ENCODE results near the gene SGPL1.

SGPL1 gene

DNA sequence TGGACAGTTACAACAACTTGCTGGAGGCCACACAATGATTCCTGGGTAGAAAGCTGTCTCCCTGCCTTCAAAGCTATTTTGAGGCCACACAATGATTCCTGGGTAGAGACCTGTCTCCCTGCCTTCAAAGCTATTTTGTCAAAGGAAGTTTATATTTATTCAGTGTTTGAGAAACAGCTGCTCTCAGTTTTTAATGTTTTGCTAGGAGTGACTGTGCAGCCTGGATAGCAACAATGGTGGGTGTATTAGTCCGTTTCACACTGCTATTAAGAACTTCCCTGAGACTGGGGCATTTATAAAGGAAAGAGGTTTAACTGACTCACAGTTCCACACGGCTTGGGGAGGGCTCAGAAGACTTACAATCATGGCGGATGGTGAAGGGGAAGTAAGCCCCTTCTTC lies 3.9 kb upstream of the SGPL1 start:
- no peak for DNase-seq

DNA sequence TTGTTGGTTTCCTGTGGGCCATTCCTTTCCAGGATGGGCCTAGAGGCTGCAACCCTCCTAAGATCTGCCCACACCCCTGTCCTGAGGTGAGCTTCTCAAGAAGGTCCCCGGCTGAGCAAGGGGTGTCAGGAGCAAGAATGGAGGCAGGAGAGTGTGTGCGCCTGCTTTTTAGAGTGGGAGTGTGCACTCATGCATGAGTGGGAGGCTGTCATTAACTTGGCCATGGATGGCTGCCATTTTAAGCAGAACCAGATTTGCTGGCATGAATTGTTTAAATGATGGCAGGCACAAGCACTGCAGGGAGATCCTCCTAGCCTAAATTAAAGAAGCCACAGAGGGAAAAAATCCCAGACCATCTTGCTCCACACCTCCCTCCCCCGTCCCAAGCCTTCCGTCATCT lies 2.9 kb upstream of the SGPL1 start:
- no peak for DNase-seq

DNA sequence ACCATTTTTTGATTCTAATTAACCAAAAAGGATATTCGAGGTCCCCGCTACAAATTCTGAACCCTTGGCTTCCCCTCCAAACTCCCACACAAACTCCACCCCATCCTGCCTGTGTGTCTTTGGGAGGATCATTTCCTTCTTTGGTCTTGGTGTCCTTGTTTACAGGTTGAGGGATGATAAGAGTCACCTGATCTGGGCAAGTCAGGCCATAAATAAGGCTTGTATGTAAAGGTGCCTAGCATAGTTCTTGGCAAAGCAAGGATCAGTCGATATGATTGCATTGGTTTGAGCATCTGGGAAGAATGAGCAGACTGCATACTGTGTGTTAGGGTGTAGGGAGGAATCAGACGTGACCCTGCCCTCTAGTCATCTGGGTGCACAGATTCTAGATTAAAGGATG lies 1.6 kb upstream of the SGPL1 start:
- no peak for DNase-seq

DNA sequence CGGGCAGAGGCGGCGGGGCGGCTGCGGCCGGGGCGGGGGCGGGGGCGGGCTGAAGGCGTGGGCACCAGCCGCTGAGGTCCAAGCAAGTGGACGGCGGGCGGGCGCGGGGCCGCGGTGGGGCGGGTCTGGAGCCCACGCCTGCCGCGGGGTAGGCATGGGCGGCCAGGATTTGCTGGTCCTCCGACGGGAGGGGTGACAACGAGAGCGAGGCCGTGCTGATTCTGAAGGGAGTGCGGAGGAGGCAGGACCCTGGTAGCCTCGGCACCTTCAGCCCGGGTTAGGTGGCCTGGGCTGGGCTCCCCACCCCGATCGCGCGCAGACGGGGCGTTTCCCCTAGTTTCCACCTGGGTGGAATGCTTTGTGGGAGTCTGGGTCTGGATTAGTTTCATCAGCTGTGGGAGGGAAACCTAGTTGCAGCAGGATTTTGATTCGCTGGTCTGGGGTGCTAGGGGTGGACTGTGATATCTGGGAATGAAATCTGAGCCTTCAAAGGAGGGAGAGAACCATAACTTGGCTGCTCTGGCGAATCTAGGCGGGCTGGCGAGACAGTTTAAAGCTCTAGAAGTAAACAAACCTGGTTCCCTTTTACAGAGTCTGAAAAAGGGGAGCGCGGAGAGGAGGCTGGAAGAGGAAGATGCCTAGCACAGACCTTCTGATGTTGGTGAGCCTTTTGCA lies 609 bp downstream of the SGPL1 start:
- peak; percentile 48 for DNase-seq

DNA sequence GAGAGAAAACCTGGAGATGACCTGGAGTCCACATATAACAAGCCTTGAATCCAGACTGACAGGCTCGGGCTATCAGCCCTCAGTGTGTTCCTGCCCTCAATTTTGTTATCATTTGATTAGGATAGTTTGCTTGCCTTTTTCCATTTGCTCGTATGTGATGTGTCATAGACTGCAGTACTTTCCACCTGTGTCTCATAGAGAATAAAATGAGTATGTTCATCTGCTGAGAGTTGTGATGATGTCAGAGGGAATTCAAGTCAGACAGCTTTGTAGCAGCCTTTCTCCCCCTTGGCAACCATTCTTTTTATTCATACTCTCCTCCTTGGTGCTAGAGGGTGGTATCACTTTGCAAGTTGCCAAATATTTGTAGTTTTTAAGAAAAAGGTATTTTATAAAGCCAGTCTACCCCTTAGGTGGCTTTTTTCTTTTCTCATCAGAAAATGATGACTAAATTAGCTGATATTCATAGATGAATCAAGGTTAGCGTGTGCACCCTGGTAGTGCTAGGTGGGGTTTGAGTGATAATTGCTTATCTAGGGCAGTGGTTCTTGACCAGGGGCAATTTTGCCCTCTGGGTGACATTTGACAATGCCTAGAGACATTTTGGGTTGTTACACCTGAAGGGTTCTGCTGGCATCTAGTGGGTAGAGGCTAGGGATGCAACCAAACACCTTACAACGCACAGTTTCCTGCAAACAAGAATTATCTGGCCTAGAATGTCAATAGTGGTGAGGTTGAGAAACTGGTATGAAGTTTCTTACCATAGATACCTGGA lies 5.4 kb downstream of the SGPL1 start:
- no peak for DNase-seq

DNA sequence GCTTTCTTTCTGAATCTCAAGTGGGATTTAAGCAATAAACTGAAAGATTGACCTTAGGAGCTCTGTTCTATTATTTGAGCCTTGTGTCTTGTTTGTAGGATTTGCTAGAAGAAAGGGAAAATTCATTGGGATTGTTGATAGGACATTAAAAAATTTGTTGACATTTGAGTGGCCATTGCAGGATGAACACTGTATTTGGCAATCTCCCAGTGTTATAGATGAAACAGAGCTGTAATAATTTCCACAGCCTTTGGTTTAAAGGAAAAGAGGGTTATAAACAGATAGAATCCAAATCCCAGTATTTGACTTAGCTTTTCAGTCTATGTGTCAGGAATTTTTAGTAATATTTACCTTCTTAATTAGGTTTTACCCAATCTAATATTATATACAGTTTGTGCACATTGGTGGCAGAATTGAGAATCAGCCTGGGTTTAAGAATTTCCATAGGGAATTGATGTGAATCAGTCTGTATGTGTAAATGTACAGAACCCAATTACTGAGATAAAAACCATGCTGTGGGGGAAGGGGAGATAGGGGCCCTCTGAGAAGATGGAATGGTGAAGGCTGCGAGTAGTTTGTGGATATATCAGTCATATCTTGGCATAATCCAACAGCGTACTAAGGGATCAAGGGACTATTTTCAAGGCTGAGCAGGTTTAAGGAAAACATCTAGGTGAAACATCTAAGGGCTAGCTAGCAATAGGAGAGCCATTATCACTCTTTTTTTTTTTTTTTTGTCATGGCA lies 6.5 kb downstream of the SGPL1 start:
- DNase-seq: no peak

DNA sequence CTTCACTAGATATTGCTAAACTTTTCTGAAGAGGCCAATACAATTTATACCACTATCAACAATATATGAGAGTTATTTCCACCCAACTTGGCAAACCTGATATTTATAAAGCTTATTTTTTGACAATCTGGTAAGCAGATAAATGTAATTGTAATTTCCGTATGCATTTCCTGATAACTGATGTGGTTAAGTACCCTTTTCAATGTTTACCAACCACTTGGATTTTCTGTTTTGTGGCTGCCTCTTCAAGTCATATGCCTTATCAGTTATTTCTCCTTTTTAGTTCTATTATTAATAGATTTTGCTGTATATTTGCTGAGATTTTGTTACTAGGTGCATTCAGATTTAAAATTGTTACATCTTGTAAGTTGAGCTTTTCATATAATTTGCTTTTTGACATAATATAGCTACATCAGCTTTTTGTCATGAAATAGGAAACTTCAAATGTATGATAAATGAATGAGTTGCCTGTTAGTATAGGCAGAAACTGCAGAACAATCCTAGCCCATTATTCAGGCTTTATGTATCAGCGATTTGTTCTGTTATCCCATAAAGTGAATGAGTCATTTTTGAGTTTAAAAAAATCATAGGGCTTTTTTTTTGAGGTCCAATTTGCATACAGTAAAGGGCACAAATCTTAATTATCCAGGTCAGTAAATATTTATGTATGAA lies 11.5 kb downstream of the SGPL1 start:
- DNase-seq: no peak

DNA sequence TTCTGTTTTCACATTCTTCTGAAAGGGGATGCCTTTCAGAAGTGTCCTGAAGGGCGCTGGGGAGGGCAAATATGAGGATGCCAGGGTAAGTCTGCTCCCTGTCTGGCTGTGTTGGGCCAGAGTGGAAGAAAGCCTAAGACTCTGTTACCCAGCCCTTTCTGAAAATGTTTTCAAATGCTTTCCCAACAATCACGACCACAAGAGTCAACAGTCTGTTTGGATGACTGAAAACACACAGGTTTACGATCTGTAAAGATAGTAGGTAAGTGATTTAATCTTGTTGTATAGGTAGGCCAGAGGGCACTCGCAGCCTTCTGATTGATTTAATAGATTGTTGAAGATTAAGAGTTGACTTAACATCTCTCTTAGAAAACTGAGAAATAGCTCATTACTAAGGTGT lies 13.2 kb downstream of the SGPL1 start:
- no peak for DNase-seq

DNA sequence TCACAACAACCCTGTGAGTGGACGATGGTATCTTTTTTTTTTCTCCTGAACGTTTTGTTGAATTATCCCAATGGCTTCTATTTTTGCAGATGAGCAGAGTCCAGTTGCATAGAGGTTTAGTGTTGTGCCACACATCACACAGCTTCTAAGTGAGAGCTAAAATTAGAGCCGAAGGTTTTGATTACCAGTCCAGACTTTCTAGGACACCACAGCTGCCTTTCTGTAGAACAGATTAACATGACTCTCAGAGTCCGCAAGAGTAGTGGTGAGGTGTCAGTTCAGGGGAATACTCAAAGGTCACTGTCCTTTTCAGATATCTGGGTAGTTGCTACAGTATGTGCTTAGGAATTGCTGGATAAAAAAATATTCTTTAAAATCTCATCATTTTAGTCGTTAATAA lies 13.8 kb downstream of the SGPL1 start:
- DNase-seq: no peak

DNA sequence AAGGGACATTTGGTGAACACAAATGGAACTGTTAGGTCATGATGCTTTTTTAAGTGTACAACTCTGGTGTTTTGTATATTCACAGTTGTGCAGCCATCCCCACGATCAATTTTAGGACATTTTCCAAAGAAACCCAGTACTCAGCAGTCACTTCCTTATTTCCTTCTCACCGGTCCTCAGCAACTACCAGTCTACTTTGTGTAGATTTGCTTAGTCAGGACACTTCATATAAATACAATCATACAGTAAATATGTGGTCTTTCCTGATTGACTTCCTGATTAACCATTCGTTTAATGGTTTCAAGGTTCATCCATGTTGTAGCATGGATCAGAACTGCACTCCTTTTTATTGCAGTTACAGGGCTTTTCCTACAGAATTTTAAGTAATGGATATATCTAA lies 14.4 kb downstream of the SGPL1 start:
- no peak for DNase-seq

DNA sequence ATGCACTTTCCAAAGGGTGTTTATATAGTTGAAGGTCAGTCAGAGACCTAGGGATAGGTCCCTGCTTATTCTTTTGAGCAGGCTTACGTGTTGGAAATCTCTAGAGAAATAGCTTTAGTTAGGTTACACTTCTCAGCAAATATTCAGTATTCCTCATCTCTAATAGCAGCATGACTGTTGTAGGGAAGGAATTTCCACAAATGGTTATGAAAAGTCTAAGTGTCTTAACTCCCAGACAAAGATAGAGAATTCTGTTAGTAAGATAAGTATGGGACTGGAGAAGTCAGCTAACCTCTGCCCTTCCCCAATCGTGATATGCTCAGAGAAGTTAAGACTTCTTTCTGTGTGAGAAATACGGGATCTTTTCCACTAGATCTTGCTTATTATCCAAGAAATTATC lies 16.5 kb downstream of the SGPL1 start:
- no peak for DNase-seq

DNA sequence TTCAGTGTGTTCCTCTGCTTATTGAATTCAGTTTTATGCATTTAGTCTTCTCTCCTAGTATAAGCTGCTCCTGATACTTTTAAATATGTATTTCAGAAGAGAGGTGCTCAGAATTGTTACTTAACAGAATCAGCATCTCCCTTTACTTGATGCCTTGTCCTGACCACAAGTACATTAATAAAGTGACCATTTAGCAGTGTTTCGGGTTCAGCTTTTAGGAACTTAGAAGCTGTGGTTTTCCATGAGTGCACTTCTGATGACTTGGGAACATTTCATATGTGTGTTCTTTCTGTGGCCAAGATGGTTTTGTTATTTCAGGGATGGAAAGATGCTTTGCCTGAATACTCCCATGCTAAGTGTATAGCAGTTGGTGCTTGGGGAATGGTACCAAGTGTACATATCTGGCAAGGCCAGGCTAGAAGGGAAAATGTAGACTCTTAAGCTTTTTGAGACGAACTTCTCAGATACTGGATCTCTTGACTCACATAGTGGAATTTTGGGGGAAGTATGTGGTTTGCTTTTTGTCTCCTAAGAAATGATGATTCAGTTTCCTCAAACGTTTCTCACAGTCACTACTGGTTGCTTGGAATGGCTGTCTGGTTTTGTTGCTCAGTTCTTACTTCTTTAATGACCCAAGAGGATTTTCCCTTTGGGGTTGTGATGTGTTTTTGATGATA lies 17.2 kb downstream of the SGPL1 start:
- DNase-seq: no peak

DNA sequence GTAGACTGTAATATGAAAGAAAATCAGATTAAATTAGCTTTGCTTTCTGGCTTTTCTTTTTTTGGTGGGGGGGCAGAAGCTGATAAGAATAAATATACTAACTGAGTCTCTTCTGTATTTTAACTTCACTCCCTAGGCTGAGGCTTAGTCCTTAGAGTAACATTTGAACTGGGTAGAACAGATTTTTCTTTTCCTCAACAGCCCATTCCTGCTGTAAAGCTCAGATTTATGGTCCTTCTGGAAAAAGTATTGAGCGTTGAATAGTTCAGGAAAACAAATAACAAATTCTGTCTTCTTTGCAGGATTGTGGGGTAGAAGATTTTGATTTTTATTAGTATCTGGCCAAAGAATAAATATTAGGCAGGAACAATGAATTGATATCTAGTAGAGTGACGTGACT lies 17.9 kb downstream of the SGPL1 start:
- no peak for DNase-seq

DNA sequence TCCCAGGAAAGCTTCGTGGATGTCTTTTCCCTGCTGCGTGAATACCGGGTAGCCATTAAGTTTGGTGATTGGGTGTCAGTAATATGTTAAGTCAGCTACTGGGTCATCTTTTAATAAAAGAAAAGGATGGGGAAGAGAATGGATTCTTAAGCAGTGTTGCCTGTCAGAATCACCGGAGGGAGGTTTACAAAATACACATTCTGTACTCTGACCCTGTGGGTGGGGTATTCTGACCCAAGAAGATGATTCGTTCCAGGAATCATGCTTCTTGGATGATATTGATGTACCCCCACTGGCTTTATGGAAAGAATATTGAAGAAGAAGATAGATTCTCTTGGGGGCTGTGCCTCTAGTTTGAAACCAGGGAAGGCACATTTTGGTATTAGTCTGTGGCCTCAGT lies 18.3 kb downstream of the SGPL1 start:
- no peak for DNase-seq

DNA sequence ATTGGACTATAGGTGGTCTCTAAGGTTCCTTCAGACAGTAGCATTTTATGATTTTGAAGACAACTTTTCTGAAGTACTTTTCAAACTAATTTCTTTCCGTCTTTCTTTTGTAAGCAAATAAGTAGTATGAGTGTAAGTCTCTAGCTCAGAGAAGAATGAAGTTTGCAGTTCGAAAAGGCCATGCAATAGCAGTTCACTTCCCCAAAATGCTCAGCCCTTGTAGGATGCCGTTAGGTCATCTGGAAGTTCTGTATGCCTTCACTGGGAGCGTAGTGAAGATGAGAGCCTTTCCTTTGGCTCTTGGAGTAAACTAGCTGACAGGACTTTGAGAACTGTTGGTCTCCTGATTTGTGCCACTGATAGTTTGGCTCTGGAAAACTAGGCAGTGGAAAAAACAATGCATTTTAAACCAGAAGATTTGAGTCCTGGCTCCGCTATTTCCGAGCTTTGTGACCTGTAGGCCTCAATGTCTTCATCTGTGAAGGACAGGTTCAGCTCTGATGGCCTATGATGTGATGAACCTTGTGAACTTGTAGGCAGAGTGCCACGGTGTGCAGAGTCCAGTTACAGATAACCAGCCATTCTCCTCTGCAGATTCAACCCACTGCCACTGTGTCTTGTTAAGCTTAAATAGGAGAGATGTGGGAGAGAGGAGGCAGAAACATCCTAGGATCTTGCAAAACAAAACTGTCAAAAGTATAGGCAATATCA lies 18.8 kb downstream of the SGPL1 start:
- no peak for DNase-seq

DNA sequence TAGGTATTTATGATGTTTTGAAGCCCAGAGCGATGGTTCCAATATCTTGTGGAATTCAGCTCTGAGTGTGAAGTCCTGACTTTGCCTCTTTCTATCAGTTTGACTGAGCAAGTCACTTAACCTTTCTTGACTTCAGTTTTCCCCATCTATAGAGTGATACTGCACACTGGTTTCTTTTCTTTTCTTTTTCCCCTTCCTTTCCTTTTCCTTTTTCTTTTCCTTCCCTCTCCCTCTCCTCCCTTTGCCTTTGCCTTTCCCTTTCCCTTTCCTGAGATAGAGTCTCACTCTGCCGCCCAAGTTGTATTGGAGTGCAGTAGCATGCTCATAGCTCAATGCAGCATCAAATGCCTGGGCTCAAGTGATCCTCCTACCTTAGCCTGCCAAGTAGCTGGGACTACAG lies 20.6 kb downstream of the SGPL1 start:
- no peak for DNase-seq

DNA sequence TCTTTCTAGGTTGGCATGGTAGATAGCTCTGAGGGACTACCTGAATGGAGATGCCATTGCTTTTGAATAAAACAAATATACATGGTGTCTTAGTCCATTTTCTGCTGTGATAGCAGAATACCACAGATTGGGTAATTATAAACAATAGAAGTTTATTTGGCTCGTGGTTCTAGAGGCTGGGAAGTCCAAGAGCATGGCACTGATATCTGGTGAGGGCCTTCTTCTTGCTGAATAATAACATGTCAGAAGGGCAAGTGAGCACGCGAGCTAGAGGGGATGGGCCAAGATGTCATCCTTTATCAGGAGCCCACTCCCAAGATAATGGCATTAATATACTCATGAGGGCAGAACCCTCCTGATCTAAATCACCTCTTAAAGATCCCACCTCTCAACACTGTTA lies 21.9 kb downstream of the SGPL1 start:
- DNase-seq: no peak

DNA sequence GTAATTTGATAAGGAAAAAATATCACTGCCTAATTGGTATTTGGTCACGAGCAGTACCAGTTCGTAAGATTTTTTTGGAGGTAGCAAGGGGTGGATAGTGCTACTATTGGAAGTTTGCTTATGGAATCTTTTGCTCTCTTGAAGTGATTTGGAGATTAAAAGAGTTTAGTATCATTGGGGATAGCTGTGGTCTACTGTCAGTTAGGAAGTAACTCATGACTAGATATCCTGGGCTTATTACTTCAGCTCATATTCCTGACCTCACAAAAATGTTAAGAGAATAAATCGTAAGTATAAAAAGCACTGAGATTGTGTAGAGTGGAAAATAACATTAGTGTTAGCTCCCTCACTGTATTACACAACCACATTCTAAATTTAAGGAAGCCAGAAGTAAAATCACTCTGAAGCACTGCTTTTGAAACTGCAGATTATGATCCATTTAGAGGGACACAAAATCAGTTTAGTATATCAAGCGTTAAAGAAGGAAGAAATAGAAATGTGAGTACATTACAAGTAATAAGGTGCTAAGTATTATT lies 22.6 kb downstream of the SGPL1 start:
- no peak for DNase-seq

DNA sequence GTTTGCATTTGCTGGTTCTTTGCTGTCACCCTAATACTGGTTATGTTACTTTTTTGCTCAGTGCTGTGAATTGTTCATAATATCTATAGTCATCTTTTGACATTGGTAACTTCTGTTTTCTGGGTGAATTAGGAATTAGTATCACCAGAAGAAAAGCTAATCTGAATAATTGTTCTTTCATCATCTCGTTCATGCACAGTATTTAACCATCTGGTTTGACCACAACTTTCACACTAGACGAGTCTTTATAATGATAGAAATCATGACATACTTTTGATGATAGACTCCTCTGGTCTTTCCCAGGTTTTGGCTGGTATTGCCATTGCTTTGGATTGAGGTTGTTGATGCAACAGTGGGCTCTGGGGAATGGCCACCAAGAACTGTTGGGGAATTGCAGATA lies 25.1 kb downstream of the SGPL1 start:
- no peak for DNase-seq

DNA sequence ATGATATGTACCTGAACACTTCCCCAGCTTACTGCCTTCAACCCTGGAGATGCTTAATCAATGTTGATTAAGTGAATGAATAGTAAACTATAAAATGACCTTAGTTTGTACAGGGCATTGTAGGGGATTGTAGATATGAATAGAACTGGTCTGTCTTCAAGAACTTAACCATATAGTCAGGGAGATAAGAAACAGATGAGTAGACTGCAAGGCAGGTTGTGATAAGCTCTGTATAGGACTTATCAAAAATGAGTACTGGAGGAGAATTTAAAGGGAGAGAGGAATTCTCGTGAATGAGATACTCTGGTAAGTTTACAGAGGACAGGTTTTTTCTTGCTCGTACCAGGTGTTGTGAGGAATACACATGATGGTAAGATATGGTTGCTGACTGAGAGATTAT lies 27.6 kb downstream of the SGPL1 start:
- DNase-seq: no peak

DNA sequence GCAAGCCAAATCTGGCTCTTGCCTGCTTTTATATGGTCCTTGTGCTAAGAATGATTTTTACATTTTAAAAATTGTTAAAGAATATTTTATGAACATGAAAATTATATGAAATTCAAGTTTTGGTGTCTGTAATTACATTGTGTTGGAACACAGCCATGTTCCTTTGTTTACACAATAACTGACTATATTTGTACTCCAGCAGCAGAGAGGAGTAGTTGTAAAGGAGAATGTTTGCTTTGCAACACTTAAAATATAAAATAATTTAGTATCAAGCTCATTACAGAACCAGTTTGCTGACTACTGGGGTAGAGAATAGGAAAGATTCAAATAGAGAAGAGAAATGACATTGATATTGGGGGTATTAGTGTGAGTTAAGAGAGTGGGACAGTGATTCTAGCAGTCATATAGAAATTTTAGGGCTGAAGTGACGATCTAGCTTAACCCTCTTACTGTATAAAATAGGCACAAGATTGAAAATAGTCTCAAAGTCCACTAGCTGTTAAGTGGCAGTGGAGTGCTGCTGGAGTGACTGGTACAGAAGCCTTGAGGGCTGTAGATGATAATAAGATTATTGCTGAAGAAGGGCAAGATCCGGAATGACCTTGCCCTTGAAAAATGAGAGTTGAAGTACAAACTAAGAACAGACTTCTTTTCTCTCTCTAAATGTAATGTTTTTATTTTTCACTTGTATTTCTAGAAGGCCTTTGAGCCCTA lies 28.2 kb downstream of the SGPL1 start:
- DNase-seq: no peak

All from activated naive CD4-positive, alpha-beta T cell treated with Interleukin-2 at 50 U/mL for 16 hours (primary cell).